Sigmoid colon (tissue), 7 donors: Measurements from ENCODE around the gene REG1A. TPM values are rescaled to one million over a fixed set of nuclear protein-coding genes. Genes with fewer than 3 reads are reported as not detected.

Source experiments
- DNase-seq: peaks from one replicate; pipeline ENCODE4 v3.0.0-alpha.2; 2019
- H3K27ac ChIP-seq, 4 donors: fragments of 200-600 bp; sonication (generic); one replicate each; pipeline ENCODE4 v1.5.1; 2016 to 2019; ENCODE audit warnings: mild to moderate bottlenecking in 1 of 4
- H3K27me3 ChIP-seq, 3 donors: fragments of 200-600 bp; sonication (generic); one replicate each; pipeline ENCODE4 v1.5.1; 2019; ENCODE audit warnings: mild to moderate bottlenecking in 1 of 3
- H3K36me3 ChIP-seq, 4 donors: fragments of 200-600 bp; sonication (generic); one replicate each; pipeline ENCODE4 v1.5.1; 2016 to 2019
- H3K4me1 ChIP-seq, 4 donors: fragments of 200-600 bp; sonication (generic); one replicate each; pipeline ENCODE4 v1.5.1; 2017 to 2019
- H3K4me3 ChIP-seq, 4 donors: fragments of 200-600 bp; sonication (generic); one replicate each; pipeline ENCODE4 v1.5.1; 2017 to 2019; ENCODE audit warnings: mild to moderate bottlenecking in 2 of 4, moderate library complexity in 1 of 4
- H3K9me3 ChIP-seq, 4 donors: fragments of 200-600 bp in 3 of 4; sonication (generic) in 3 of 4; one replicate each; pipeline versions ENCODE4 v1.5.1 to v1.6.1; 2013 to 2019
- CTCF ChIP-seq, 4 experiments: fragments of 450-650 bp in 3 of 4; fragments of 200-600 bp in 1 of 4; IDR thresholded peaks; one replicate each; pipeline ENCODE4 v1.5.1; 2016 to 2019; ENCODE audit warnings: antibody characterized with exemption in 4 of 4, mild to moderate bottlenecking in 3 of 4, moderate library complexity in 2 of 4
- EP300 ChIP-seq, 4 donors: sonication (generic); formaldehyde crosslinking; IDR thresholded peaks; one replicate each; pipeline ENCODE4 v1.6.1; 2017; ENCODE audit warnings: antibody characterized with exemption in 4 of 4
- POLR2A ChIP-seq, 2 donors: fragments of 450-650 bp; IDR thresholded peaks; one replicate each; pipeline ENCODE4 v1.6.1; 2016; ENCODE audit warnings: antibody characterized with exemption in 2 of 2, mild to moderate bottlenecking in 2 of 2, moderate library complexity in 2 of 2
- POLR2AphosphoS5 ChIP-seq, 4 donors: sonication (generic); formaldehyde crosslinking; IDR thresholded peaks; one replicate each; pipeline ENCODE4 v1.6.1; 2017; ENCODE audit warnings: antibody characterized with exemption in 4 of 4
- WGBS, 2 donors: extraction: QIAGEN DNeasy Blood & Tissue Kit; methylation state at CpG; one replicate each; pipeline ENCODE4 v1.1.7; 2013; 5-methylcytosine and 5-hydroxymethylcytosine counted together
- intact Hi-C: fragments of 100-400 bp; cut with DNase I; formaldehyde crosslinking; loops from one replicate; pipeline ENCODE4 v1.15.1; 2023
- polyA plus RNA-seq, 3 donors: library from polyadenylated mRNA; stranded (reverse); fragments of 200-250 nt; gene quantifications; one replicate each; pipeline ENCODE4 v1.2.3, GENCODE V29; 2013
- total RNA-seq, 4 donors: library from RNA; depleted of rRNA; stranded (reverse); fragments of >200 nt; gene quantifications; one replicate each; pipeline ENCODE4 v1.1.0, GENCODE V29; 2016
- donor health status: healthy with polysubstance abuse.
- donor health status: Bipolar disorder and iron deficiency.
- donor health status: healthy.

The REG1A gene
- total and polyA plus RNA-seq, 7 donors: 10.9 to 1,672 (median 44.4) TPM; not detected in 4

- WGBS, 2 donors: 70 to 75% methylated on average over 6 of the region's 6 CpGs
- no peak overlapping the region for H3K4me3 ChIP-seq
- H3K27ac ChIP-seq: no peak overlapping the region
- no peaks in the 10 kb centered on the region for H3K4me1 ChIP-seq
- no peak for DNase-seq
- TF ChIP-seq EP300 (IDR thresholded peaks at IDR 0.05) (no peak), CTCF (IDR thresholded peaks at IDR 0.05) (no peak), POLR2AphosphoS5 (IDR thresholded peaks at IDR 0.05) (no peak), POLR2A (IDR thresholded peaks at IDR 0.05) (no peak)
- no peaks in the 10 kb centered on the region for H3K36me3 ChIP-seq
- intact Hi-C loops: no loop called here
- H3K9me3 ChIP-seq: no peaks in the 10 kb centered on the region
- no peaks in the 10 kb centered on the region for H3K27me3 ChIP-seq
Measured at GRCh38 chr2:79129260-79129659, 9.0 kb downstream of the REG1A start.

- Histone ChIP-seq H3K27me3 (no peaks in the 10 kb centered on the region), H3K9me3 (no peaks in the 10 kb centered on the region), H3K27ac (no peak overlapping the region), H3K4me3 (no peak overlapping the region), H3K36me3 (no peaks in the 10 kb centered on the region), H3K4me1 (no peaks in the 10 kb centered on the region)
- no peak for DNase-seq
- TF ChIP-seq POLR2A (IDR thresholded peaks at IDR 0.05) (no peak), POLR2AphosphoS5 (IDR thresholded peaks at IDR 0.05) (no peak), EP300 (IDR thresholded peaks at IDR 0.05) (no peak), CTCF (IDR thresholded peaks at IDR 0.05) (no peak)
- intact Hi-C loops: no loop called here
Measured at GRCh38 chr2:79129804-79130203, 9.5 kb downstream of the REG1A start.

- Histone ChIP-seq H3K27ac (no peak overlapping the region), H3K27me3 (no peaks in the 10 kb centered on the region), H3K36me3 (no peaks in the 10 kb centered on the region), H3K4me3 (no peak overlapping the region), H3K4me1 (no peaks in the 10 kb centered on the region), H3K9me3 (no peaks in the 10 kb centered on the region)
- 36 to 76% methylated on average over 4 of the region's 4 CpGs for WGBS, 2 donors
- DNase-seq: no peak
- intact Hi-C loops: no loop called here
- TF ChIP-seq POLR2A (IDR thresholded peaks at IDR 0.05): no peak
- no peak for TF ChIP-seq EP300 (IDR thresholded peaks at IDR 0.05)
- TF ChIP-seq POLR2AphosphoS5 (IDR thresholded peaks at IDR 0.05): no peak
- TF ChIP-seq CTCF (IDR thresholded peaks at IDR 0.05): no peak
Measured at GRCh38 chr2:79131687-79132086, 11.4 kb downstream of the REG1A start.

- Histone ChIP-seq H3K36me3 (no peaks in the 10 kb centered on the region), H3K27ac (no peak overlapping the region), H3K9me3 (no peaks in the 10 kb centered on the region), H3K27me3 (no peaks in the 10 kb centered on the region), H3K4me1 (no peaks in the 10 kb centered on the region), H3K4me3 (no peak overlapping the region)
- TF ChIP-seq POLR2AphosphoS5 (IDR thresholded peaks at IDR 0.05) (no peak), EP300 (IDR thresholded peaks at IDR 0.05) (no peak), POLR2A (IDR thresholded peaks at IDR 0.05) (no peak), CTCF (IDR thresholded peaks at IDR 0.05) (no peak)
- 80 to 87% methylated on average over 3 of the region's 3 CpGs for WGBS, 2 donors
- intact Hi-C loops: no loop called here
- no peak for DNase-seq
Measured at GRCh38 chr2:79138385-79138784, 18.1 kb downstream of the REG1A start.

- Histone ChIP-seq H3K27me3 (no peaks in the 10 kb centered on the region), H3K4me3 (no peak overlapping the region), H3K9me3 (no peaks in the 10 kb centered on the region), H3K36me3 (no peaks in the 10 kb centered on the region), H3K4me1 (no peaks in the 10 kb centered on the region), H3K27ac (no peak overlapping the region)
- DNase-seq: no peak
- no peak for TF ChIP-seq CTCF (IDR thresholded peaks at IDR 0.05)
- TF ChIP-seq EP300 (IDR thresholded peaks at IDR 0.05): no peak
- no peak for TF ChIP-seq POLR2A (IDR thresholded peaks at IDR 0.05)
- TF ChIP-seq POLR2AphosphoS5 (IDR thresholded peaks at IDR 0.05): no peak
- intact Hi-C loops: no loop called here
Measured at GRCh38 chr2:79139423-79139822, 19.1 kb downstream of the REG1A start.
